ENCODE measurements around the gene MBD2.
A peak's percentile ranks its signal among the peaks of the same experiment; 100 is the strongest.

MBD2 gene

GRCh38 chr18:54148151-54148550 is 76.3 kb downstream of the MBD2 start:
- TF ChIP-seq CTCF (IDR thresholded peaks at IDR 0.05; ENCODE audit: low read depth, low read length, missing control alignments) = no peak
- H3K4me3 ChIP-seq (ENCODE audit: low read depth, low read length) = no peak overlapping the region
- DNase-seq (ENCODE audit: low read depth) = no peak

GRCh38 chr18:54147439-54147838 is 77.0 kb downstream of the MBD2 start:
- TF ChIP-seq CTCF (IDR thresholded peaks at IDR 0.05; ENCODE audit: low read depth, low read length, missing control alignments) = no peak
- no peak overlapping the region for H3K4me3 ChIP-seq (ENCODE audit: low read depth, low read length)
- peak; percentile 74 for DNase-seq (ENCODE audit: low read depth)

- H3K4me3 ChIP-seq (ENCODE audit: low read depth, low read length) = no peak overlapping the region
- TF ChIP-seq CTCF (IDR thresholded peaks at IDR 0.05; ENCODE audit: low read depth, low read length, missing control alignments) = no peak
Measured at GRCh38 chr18:54141041-54141608, 83.3 kb downstream of the MBD2 start.

GRCh38 chr18:54140641-54141040 is 83.8 kb downstream of the MBD2 start:
- no peak overlapping the region for H3K4me3 ChIP-seq (ENCODE audit: low read depth, low read length)
- TF ChIP-seq CTCF (IDR thresholded peaks at IDR 0.05; ENCODE audit: low read depth, low read length, missing control alignments) = no peak
- DNase-seq (ENCODE audit: low read depth) = no peak

More at GRCh38 chr18:54141041-54141608, 83.3 kb downstream of the MBD2 start:
- DNase-seq (ENCODE audit: low read depth) = no peak

GRCh38 chr18:54135216-54135615 is 89.3 kb downstream of the MBD2 start:
- DNase-seq (ENCODE audit: low read depth) = no peak
- H3K4me3 ChIP-seq (ENCODE audit: low read depth, low read length) = no peak overlapping the region
- TF ChIP-seq CTCF (IDR thresholded peaks at IDR 0.05; ENCODE audit: low read depth, low read length, missing control alignments) = no peak

- no peak for DNase-seq (ENCODE audit: low read depth)
- H3K4me3 ChIP-seq (ENCODE audit: low read depth, low read length) = no peak overlapping the region
- TF ChIP-seq CTCF (IDR thresholded peaks at IDR 0.05; ENCODE audit: low read depth, low read length, missing control alignments) = no peak
Measured at GRCh38 chr18:54134053-54134452, 90.4 kb downstream of the MBD2 start.

GRCh38 chr18:54130631-54131030 is 93.8 kb downstream of the MBD2 start:
- H3K4me3 ChIP-seq (ENCODE audit: low read depth, low read length) = no peak overlapping the region
- TF ChIP-seq CTCF (IDR thresholded peaks at IDR 0.05; ENCODE audit: low read depth, low read length, missing control alignments) = no peak
- no peak for DNase-seq (ENCODE audit: low read depth)

Measured in GM12864 (cell line).